K562 treated with DMSO at 1 percent for 24 hours (cell line): Measurements from ENCODE around the gene MTHFS. TPM values are rescaled to one million over a fixed set of nuclear protein-coding genes. Genes with fewer than 3 reads are reported as not detected.

Source experiments
- total RNA-seq: library from RNA; unstranded; fragments of 300-600 nt; gene quantifications from 2 replicates; pipeline ENCODE4 v1.2.3, GENCODE V29; 2022; ENCODE audit warnings: low read depth; ENCODE audit not compliant: insufficient read depth

MTHFS gene
- total RNA-seq: 77.5 and 104 TPM in 2 replicates

GRCh38 chr15:79896634-79897379, at the start of gene MTHFS:
Gene MTHFS, minus strand, starts transcription at chr15:79897014. Its CDS starts 26 bp downstream, at chr15:79896988.

Other genes with a start within 250 kb of the MTHFS start
- 0.32 TPM in 1 of 2 replicates, not detected in the other for gene BCL2A1, start 74.2 kb upstream of the MTHFS start, total RNA-seq
- 100 and 104 TPM in 2 replicates for gene ZFAND6, start 162.7 kb upstream of the MTHFS start, total RNA-seq